SU-DHL-6 (cell line): Measurements from ENCODE around the gene PCMT1.
A peak's percentile ranks its signal among the peaks of the same experiment; 100 is the strongest.
"Not testable (repeated sequence)": the region's sequence is repeated elsewhere in the genome, so short reads cannot be mapped to it uniquely, and the experiment has no call there.

Source experiments
- H2AFZ ChIP-seq: fragments of 200-600 bp; sonication (generic); 2 replicates; pipeline ENCODE4 v1.6.1; 2014; ENCODE audit warnings: low read depth, mild to moderate bottlenecking, moderate library complexity, mixed read lengths, antibody characterized with exemption, low read length; ENCODE audit not compliant: severe bottlenecking
- H3F3A ChIP-seq: fragments of 200-600 bp; shearing (Covaris generic); 2 replicates; pipeline ENCODE4 v1.6.0; 2016; ENCODE audit warnings: antibody characterized with exemption, mild to moderate bottlenecking; ENCODE audit not compliant: insufficient read depth
- H3K27ac ChIP-seq: fragments of 200-600 bp; sonication (generic); 2 replicates; pipeline ENCODE4 v1.5.1; 2016; ENCODE audit warnings: low read depth, mild to moderate bottlenecking, low read length, moderate library complexity, mixed read lengths
- H3K27me3 ChIP-seq: fragments of 200-600 bp; sonication (generic), shearing (Covaris generic); 2 replicates; pipeline ENCODE4 v1.6.0; 2014; ENCODE audit warnings: mild to moderate bottlenecking, low read length
- H3K36me3 ChIP-seq: fragments of 200-600 bp; sonication (generic); 2 replicates; pipeline ENCODE4 v1.6.1; 2014; ENCODE audit warnings: mild to moderate bottlenecking, low read length, mixed read lengths
- H3K4me2 ChIP-seq: fragments of 300-600, 200-600 bp; shearing (Covaris generic), sonication (generic); 2 replicates; pipeline ENCODE4 v1.6.0; 2014; ENCODE audit warnings: low read length, low read depth, mild to moderate bottlenecking; ENCODE audit not compliant: poor library complexity, severe bottlenecking
- H3K4me3 ChIP-seq: fragments of 200-600 bp; sonication (generic); 2 replicates; pipeline ENCODE4 v1.5.1; 2014; ENCODE audit warnings: antibody characterized with exemption, low read length, mild to moderate bottlenecking, mixed read lengths; ENCODE audit not compliant: insufficient read depth, poor library complexity, severe bottlenecking
- H3K79me2 ChIP-seq: fragments of 200-600 bp; sonication (generic); 2 replicates; pipeline ENCODE4 v1.6.1; 2014; ENCODE audit warnings: mild to moderate bottlenecking, low read length, moderate library complexity; ENCODE audit not compliant: insufficient read depth
- H3K9ac ChIP-seq: fragments of 200-600 bp; sonication (generic); 2 replicates; pipeline ENCODE4 v1.7.0; 2014; ENCODE audit warnings: mild to moderate bottlenecking, low read length
- H3K9me2 ChIP-seq: fragments of 200-600 bp; sonication (generic); replicated peaks from 2 replicates; pipeline ENCODE4 v1.6.1; 2014; ENCODE audit warnings: low read length; ENCODE audit not compliant: insufficient read depth
- H3K9me3 ChIP-seq: fragments of 200-600 bp; sonication (generic); 2 replicates; pipeline ENCODE4 v1.6.1; 2014; ENCODE audit warnings: low read length, mixed read lengths; ENCODE audit not compliant: insufficient read depth
- H4K20me1 ChIP-seq: fragments of 200-600 bp; sonication (generic); 2 replicates; pipeline ENCODE4 v1.6.1; 2014; ENCODE audit warnings: low read depth, mild to moderate bottlenecking, antibody characterized with exemption, low read length, moderate library complexity, mixed read lengths
- EZH2phosphoT487 ChIP-seq: fragments of 200-600 bp; sonication (generic), shearing (Covaris generic); conservative IDR thresholded peaks from 2 replicates; pipeline ENCODE4 v1.6.1; 2018; ENCODE audit warnings: mild to moderate bottlenecking, antibody characterized with exemption, low read length, moderate library complexity, mixed read lengths
- TF ChIP-seq, protein P1 (sequence below): fragments of 200-600 bp; sonication (generic); IDR thresholded peaks from one replicate; pipeline ENCODE4 v1.5.1; 2017; ENCODE audit warnings: antibody characterized with exemption, mild to moderate bottlenecking, low read length, moderate library complexity; ENCODE audit not compliant: insufficient read depth, poor library complexity, severe bottlenecking

The PCMT1 gene

DNA sequence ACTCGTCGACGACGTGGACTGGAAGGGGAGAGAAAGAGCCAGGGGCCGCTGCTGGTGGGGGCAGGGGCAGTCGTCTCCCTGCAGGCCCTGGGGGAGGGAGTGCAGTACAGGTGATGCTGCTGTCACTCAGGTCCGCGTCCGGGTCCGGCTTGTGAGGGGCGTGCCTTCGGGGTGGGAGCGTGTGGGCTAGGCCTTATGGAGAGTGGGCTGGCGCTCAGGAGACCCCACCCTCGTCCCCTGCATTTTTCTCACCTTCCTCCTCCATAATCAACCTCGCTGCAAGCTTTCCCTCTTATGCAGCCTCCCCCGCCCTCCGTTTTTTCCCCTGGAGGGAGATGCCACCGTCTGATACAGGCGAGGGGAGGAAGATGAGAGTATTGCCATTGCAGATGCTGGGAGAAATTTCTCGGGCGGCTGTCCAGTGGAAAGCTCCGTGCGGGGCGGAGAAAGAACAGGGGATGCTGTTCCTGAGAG, 632 bp downstream of the PCMT1 start:
- peaks cover 67% of the 10 kb centered on the region for H3K79me2 ChIP-seq
- H3K27ac ChIP-seq: peak overlapping the region; percentile 69
- peak overlapping the region; percentile 95 for H3K9ac ChIP-seq
- H4K20me1 ChIP-seq: peaks cover 25% of the 10 kb centered on the region
- H3K9me3 ChIP-seq: no peaks in the 10 kb centered on the region
- H3F3A ChIP-seq: peaks cover 12% of the 10 kb centered on the region
- H3K4me2 ChIP-seq: peak overlapping the region; percentile 99
- H3K4me3 ChIP-seq: peak overlapping the region; percentile 96
- no peaks in the 10 kb centered on the region for H3K27me3 ChIP-seq
- TF ChIP-seq, protein P1, sequence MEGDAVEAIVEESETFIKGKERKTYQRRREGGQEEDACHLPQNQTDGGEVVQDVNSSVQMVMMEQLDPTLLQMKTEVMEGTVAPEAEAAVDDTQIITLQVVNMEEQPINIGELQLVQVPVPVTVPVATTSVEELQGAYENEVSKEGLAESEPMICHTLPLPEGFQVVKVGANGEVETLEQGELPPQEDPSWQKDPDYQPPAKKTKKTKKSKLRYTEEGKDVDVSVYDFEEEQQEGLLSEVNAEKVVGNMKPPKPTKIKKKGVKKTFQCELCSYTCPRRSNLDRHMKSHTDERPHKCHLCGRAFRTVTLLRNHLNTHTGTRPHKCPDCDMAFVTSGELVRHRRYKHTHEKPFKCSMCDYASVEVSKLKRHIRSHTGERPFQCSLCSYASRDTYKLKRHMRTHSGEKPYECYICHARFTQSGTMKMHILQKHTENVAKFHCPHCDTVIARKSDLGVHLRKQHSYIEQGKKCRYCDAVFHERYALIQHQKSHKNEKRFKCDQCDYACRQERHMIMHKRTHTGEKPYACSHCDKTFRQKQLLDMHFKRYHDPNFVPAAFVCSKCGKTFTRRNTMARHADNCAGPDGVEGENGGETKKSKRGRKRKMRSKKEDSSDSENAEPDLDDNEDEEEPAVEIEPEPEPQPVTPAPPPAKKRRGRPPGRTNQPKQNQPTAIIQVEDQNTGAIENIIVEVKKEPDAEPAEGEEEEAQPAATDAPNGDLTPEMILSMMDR: no peak
- no peak for TF ChIP-seq EZH2phosphoT487
- no peaks in the 10 kb centered on the region for H3K9me2 ChIP-seq
- H2AFZ ChIP-seq: no peak overlapping the region
- 0 out of 2 replicates have a peak, but pooled peaks cover 6% of the 10 kb centered on the region for H3K36me3 ChIP-seq

DNA sequence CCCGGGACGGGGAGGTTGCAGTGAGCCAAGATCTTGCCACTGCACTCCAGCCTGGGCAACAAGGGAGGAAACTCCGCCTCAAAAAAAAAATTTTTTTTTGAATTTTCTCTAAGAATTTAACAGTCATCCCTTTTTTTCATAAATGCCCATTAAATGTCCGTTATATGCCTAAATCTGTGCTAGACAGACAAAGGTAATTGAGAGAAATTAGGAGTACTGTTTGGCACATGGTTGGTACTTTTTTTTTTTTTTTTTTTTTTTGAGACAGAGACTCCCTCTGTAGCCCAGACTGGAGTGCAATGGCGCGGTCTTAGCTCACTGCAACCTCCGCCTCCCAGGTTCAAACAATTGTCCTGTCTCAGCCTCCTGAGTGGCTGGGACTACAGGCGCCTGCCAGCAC, 1.7 kb downstream of the PCMT1 start:
- H3K27ac ChIP-seq: no peak overlapping the region

DNA sequence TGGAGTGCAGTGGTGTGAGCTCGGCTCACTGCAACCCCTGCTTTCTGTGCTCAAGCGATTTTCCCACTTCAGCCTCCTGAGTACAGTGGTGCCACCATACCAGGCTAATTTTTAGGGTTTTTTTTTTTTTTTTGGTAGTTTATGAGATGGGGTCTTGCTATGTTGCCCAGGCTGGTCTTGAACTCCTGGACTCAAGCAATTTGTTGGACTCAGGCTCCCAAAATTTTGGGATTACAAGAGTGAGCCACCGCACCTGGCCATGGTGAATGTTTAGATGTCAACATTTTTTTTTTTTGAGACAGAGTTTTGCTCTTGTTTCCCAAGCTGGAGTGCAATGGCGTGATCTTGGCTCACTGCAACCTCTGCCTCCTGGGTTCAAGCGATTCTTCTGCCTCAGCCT, 2.4 kb downstream of the PCMT1 start:
- not testable (repeated sequence) for H2AFZ ChIP-seq, H3K27ac ChIP-seq, H3K9me3 ChIP-seq, H3K4me3 ChIP-seq, H3K36me3 ChIP-seq, H3K9me2 ChIP-seq, H3K27me3 ChIP-seq, H3K9ac ChIP-seq
- Histone ChIP-seq H3F3A (peaks cover 12% of the 10 kb centered on the region), H3K4me2 (peak overlapping the region; percentile 99), H3K79me2 (peaks cover 73% of the 10 kb centered on the region), H4K20me1 (peaks cover 25% of the 10 kb centered on the region)

More for the DNA sequence above, 1.7 kb downstream of the PCMT1 start:
- no peaks in the 10 kb centered on the region for H3K9me3 ChIP-seq
- no peaks in the 10 kb centered on the region for H3K9me2 ChIP-seq
- H3K36me3 ChIP-seq: 0 out of 2 replicates have a peak, but pooled peaks cover 6% of the 10 kb centered on the region
- H3K79me2 ChIP-seq: peaks cover 67% of the 10 kb centered on the region
- H3K4me3 ChIP-seq: peak overlapping the region; percentile 96
- H3K27me3 ChIP-seq: no peaks in the 10 kb centered on the region
- H3F3A ChIP-seq: peaks cover 12% of the 10 kb centered on the region
- TF ChIP-seq EZH2phosphoT487: no peak
- H2AFZ ChIP-seq: no peak overlapping the region
- H3K4me2 ChIP-seq: peak overlapping the region; percentile 99
- peak overlapping the region; percentile 95 for H3K9ac ChIP-seq
- peaks cover 25% of the 10 kb centered on the region for H4K20me1 ChIP-seq

DNA sequence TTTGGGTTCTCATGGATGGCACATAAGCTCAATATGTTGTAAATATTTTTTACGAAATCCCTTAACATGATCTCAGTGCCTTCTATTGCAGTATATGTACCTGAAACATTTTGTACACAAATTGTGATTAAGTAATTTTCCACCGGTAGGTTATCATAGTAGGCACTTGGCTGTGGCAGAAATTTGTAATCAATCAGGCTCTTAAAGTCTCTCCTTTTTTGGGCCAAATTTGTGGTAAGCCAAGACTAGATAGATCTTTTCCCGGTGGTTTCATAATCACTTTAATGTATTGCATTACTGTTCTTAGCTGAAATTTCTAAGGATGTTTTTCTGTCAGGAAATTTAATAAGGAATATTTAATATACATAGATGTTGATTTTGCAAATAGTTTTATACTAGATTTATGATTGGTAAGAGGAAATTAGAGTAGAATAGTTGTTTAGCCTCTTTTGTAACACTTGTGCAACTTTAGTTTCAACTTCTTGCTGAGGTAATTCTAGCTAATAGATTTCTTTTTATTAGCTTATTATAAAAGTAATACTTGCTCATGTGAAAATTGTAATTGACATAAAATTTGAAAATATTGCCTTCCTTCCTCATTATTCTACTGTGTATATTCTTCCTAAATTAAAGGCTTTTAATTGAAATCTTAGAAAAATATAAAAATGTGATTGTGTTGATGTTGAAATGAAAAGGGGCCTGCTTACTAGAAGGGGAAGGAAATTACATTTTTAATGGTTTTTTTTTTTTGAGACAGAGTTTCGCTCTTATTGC, 3.2 kb downstream of the PCMT1 start:
- Histone ChIP-seq H3K27me3 (no peaks in the 10 kb centered on the region), H3K9ac (no peak overlapping the region), H3K36me3 (0 out of 2 replicates have a peak, but pooled peaks cover 6% of the 10 kb centered on the region), H3K4me3 (no peak overlapping the region), H2AFZ (no peak overlapping the region), H3F3A (peaks cover 8% of the 10 kb centered on the region), H3K79me2 (peaks cover 82% of the 10 kb centered on the region), H3K9me2 (no peaks in the 10 kb centered on the region), H3K9me3 (no peaks in the 10 kb centered on the region), H4K20me1 (peaks cover 25% of the 10 kb centered on the region), H3K4me2 (peak overlapping the region; percentile 45), H3K27ac (0 out of 2 replicates have a peak overlapping the region, but pooled peaks have one; percentile 11)
- TF ChIP-seq, protein P1: no peak
- no peak for TF ChIP-seq EZH2phosphoT487

DNA sequence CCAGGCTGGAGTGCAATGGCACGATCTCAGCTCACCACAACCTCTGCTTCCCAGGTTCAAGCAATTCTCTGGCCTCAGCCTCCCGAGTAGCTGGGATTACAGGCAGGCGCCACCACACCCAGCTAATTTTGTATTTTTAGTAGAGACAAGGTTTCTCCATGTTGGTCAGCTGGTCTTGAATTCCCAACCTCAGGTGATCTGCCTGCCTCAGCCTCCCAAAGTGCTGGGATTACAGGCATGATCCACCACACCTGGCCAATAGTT, 3.8 kb downstream of the PCMT1 start:
- H3K4me2 ChIP-seq, H3K27me3 ChIP-seq, H3K9me2 ChIP-seq, H3K4me3 ChIP-seq, H2AFZ ChIP-seq, H3K36me3 ChIP-seq, H3K9me3 ChIP-seq, H3F3A ChIP-seq, H3K9ac ChIP-seq, H3K27ac ChIP-seq: not testable (repeated sequence)
- H3K79me2 ChIP-seq: peaks cover 86% of the 10 kb centered on the region
- H4K20me1 ChIP-seq: peaks cover 25% of the 10 kb centered on the region
